SKM-1 (cell line): ENCODE results near the gene ARSB.
"Not testable (repeated sequence)": the region's sequence is repeated elsewhere in the genome, so short reads cannot be mapped to it uniquely, and the experiment has no call there.

ENCODE experiments used
- DNase-seq: peaks from one replicate; lab custom pipeline; 2025; ENCODE audit not compliant: unreplicated experiment; lab: John Stamatoyannopoulos, UW

The ARSB gene

DNA sequence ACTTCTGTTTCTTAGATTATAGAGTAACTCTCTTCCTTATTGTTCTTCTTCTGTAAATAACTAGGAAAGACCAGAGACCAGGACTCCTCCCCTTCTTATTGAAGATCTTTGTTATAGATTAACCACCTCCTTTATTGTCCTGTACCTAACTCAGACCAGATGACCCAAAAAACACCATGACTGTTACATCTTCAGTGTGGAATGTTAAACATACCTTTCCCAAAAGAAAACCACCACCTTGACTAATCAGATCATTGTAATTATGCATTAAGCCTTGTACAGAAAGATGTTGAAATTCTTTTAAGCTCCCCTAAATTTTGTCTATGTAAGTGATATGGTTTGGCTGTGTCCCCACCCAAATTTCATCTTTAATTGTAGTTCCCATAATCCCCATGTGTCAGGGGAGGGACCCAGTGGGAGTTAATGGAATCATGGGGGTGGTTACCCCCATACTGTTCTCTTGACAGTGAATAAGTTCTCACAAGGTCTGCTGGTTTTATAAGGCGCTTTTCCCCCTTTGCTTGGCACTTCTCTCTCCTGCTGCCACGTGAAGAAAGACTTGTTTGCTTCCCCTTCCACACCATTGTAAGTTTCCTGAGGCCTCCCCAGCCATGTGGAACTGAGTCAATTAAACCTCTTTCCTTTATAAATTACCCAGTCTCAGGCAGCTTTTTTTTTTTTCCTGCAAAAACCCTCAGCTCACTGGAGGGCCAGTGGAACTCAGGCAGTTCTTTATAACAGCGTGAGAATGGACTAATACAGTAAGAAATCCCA, 26.3 kb downstream of the ARSB start:
- no peak for DNase-seq

DNA sequence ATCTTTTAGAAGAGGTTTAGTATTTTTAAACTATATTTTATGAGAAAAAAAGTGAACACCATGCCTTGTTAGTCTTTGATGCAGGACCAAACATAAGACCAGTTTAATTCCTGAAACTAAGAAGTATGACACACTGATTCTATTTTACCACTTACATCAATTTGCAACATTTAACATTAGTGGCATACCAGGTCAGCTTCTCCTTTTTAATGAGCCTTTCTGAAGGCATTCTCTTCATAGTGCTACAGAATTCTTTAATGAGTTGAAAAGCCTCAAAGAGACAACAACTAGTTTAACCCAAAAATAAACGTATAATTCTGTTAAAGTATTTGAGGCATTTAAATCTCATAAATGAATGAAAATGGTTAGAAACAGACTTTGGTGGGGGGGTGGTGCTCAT, 28.2 kb downstream of the ARSB start:
- no peak for DNase-seq

DNA sequence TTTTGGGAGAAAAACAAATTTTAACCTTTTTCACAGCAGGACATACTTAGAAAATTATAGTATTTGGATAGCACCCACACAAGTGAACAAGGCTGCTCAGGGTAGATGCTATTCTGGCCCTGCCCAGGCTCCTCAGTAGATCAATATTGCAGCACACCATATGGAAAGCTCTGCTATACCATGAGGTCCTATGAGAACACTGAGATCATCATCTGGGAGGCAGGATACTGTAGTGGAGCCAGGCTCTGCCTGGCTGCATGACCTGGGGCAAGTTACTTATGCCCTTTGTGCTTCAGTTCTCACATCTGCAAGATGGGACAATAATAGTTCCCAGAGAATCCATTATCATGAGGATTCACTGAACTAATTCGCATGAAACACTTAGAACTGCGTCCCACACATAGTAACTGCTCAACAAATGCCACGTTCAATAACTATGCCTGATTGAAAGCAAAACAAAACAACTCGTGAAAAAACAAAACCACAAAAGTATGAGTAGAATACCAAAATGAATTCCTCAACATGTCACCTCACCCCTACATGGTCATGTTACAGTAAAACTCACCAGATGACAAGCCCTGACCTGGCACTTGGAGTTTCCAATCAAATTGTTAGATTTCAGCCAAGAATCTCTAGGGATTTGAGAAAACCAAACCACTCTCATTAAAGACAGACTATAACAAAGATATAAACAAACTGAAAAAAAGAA, 31.9 kb downstream of the ARSB start:
- DNase-seq, result no peak

DNA sequence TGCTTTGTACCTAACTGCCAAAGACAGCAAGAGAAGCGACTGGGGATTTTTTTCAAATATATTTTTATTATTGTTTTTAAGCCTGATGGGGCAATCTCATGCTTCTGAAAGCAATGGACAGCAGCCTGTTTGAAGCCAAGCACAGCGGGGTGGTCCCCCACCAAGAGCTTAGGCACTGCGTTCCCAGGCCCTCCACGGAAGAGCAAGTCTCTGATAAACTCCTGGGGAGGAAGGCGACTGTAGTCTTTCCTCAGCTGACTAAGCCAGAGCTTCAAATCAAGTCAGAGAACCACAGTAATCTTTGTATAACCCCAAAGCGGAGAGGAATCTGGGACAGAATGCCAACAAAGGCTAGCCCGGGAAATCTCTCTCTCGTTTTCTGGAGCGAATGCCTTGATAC, 54.4 kb downstream of the ARSB start:
- no peak for DNase-seq

DNA sequence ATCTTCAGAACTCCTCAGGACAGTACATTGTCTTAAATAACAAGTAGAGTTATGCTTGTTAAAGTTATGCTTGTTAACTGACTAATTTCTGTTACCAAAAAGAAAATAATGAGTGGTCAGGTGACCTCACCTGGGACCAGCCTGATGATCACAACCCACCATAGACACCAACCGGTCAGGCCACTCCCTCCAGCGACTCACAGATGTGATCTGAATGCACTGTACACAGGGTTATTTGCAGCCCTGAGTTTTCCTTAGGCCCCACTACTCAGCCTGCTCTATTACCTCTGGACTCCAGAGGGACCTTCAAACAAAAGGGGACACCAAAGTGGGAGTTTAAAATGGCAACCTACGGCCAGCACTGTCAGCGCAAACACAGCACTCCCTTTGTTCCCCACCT, 55.3 kb downstream of the ARSB start:
- no peak for DNase-seq

DNA sequence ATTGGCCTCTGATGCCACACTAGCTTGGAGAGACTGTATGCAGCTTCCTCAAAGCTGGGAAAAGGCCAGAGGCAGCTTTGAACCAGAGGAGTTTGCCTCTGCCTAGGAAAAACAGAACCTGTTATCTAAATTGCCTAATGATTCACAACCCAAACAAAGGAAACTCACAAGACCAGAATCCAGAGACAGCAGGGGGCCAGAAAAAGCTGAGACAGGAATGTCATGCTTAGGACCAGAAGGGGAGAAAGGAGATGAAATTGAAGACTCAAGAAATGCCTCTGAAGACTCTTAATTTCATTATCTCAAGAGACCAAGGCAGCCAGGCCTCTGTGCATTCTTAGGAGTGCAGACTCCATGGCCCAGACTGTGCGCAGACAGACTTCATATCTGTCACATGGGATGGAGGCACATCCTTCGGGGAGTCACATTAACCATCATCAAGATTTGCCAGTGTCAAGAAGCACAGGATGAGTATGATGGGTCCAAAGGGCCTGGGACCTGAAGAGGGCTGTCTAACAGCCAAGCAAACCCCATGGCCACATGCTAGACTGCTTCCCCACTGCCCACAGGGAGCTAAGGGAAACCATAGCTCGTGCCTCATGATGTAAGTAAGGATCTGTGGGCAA, 57.3 kb downstream of the ARSB start:
- DNase-seq, result no peak

DNA sequence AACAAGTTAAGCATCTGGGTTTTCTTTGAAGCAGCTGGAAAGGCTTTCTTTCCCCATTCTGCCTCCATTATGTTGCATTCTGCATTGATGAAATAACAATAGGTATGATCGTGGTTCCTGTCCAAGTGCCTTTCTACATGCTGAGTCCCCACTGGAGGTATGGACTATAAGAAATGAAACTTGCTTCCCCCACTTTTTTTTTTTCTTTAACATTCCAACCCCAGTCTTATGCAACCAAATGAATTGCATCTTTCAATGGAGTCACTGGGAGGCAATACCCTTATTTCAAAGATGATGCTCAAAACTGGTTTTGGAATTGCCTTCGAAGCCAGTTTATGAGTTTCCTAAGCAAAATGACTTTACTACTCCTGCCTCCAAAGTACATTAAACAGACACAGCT, 58.9 kb downstream of the ARSB start:
- no peak for DNase-seq

DNA sequence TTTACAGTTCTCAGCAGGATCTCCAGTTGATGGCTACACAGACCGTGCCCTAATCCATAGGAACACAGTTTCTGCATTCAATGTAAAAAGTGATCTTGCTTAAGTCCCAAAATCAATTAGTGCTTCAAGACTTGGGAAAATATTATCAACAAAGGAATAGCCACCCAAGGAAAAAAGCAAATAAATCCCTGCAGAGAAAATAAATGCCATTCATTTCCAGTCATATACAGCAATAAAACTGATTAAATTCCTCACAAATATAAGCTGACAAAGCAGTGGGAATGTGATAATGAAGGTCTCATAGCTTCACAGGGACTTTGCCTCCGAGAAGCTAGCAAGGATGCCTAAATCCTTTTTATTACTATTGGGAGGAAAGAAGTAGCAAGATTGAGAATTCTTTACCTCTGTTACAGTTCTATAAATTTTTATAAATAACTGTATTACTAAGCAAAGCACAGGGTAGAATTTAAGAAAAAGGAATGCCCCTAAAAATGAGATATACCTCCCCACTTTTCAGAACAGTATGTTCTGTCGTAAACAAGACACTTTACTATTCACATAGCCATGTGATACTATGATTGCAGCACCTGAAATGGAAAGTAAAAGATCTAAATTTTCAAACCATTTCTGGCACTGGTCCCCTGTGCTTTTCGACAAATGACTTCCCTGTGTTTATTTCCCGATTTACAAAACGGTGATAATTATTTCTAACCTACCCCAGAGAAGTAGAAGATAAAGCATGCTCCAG, 59.8 kb downstream of the ARSB start:
- no peak for DNase-seq

DNA sequence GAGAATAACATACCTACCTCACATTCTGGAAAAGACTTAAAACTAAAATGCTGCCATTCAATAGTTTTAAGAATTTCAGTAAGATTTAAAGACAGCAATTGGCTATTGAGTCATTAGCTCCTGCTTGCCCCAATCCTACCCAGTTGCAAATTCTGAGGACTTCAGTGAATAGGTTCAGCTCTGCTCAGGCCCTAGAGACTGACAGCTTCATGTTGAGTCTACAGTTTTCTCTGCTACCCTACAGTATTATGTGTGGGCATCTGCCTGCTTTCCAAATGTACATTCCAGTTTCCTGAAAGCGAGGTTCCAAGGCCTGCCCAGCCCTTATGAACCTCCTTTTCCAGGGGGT, 61.5 kb downstream of the ARSB start:
- no peak for DNase-seq

DNA sequence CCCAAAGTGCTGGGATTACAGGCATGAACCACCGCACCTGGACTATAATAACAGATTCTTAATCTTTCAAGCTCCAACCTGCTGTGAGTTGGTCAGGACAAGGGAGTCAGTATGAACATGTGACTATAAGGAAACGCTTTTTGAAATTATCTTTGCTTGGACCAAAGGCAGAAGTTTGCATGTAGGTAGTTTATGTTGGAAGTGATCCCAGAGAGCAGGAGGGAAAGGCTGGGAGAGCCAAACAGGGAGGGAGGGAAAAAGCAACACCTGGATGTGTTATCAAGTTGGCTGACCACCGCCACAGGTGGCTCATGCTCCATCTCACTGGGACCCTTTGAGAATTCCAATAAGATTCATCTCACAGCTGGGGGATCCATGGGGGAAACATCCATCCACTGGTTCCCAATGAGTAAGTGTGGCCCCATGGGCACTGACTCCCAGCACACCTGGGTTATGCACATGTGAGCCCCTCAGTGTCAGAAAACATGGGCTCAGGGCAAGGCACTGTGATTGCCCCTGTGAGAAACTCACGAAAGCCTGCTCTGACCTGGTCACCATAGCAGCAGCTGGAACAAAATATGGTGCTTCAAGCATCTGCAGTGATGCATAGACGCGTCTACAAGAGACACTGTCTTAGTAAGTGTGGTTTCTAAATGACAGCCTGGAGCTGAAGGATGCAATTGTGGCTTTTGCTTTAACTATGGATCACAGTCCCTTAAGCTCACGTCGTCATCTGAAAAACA, 62.1 kb downstream of the ARSB start:
- DNase-seq, result no peak

DNA sequence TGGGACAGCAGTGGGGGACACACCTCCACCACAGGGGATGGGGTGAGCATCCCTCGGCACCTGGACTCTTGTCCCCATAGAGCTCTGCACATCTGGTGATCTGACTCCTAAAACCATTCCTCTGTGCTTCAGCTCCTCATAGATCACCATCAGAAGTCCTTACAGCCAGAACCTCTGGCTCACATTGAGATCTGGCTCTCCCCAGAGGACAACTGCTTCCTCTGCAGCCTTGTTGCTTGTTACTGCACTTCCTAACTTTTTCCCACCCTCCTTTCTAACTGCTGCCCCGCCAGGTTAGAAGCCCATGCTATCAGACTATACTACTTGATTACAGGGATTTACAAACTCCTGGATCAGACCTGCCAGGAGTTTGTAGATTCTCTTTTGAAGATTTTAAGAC, 64.5 kb downstream of the ARSB start:
- no peak for DNase-seq

DNA sequence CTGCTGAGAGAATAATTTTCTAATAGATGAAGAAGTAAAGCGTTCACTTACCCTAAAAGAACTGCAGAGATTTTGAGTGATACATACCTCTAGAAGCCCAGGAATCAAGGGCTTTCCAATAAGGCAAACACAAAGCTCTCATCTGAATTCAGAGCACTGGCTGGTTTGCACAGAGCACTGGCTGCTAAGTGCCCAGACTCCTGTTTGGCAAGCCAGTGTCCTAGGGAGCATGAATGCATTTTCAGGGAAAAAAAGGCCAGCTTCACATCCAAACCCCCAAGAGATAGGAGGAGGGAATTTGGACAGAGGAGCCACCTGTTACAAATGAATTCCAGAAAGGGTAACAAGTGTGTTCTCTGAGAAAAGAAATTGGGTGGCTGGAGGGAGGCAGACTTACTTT, 65.3 kb downstream of the ARSB start:
- no peak for DNase-seq

DNA sequence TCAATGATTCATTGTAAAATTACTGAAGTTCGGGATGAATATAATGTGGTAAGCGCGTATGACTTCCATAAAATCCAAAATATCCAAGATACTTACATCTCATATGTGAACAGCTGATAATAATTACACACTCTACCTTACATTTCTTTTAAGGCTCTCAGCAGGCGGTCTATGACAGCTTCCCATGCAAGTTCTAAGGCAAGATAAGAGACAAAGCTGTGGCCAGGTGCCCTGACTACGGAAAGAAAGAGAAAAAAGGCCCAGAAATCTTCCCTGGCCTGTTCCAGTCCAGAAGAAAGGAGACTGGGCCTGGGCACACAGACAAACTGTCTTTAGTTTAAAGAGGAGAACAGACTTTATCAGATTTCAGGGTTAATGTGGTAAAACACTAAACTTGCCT, 69.1 kb downstream of the ARSB start:
- DNase-seq, result no peak

DNA sequence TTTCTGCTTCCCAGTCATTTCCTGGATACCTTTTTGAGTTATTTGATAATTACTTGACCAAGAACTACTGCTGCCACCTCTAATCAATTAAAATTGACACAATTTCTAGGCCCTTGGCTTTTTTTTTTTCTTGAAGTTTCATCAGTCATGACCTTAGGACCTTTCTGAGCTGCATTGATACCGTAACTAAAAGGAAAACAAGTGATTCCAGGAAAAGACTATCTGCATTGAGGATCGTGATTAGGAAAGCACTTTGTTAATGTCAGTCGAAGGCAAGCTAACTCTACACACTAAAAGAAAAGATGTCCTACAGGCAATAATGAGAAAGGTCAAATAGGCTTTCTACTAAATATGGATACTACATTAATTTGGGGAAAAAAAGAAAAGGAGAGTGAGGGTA, 69.9 kb downstream of the ARSB start:
- no peak for DNase-seq

DNA sequence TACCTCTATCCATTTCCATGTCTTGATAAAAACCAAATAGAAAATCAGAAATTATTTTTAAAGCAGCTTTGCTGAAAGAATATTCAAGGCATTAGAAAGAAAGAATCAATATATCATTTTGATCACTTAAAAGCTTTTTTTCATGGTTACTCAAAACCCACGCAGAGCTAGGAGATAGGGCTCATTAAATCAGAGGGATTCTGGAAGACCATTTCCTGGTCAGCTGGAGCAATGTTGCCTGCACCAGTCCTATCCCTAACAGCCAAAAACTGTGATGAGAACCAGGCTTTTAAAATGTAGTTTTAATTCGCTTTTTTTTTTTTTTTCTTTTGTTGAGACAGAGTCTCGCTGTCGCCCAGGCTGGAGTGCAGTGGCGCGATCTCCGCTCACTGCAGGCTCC, 72.3 kb downstream of the ARSB start:
- DNase-seq, result no peak

DNA sequence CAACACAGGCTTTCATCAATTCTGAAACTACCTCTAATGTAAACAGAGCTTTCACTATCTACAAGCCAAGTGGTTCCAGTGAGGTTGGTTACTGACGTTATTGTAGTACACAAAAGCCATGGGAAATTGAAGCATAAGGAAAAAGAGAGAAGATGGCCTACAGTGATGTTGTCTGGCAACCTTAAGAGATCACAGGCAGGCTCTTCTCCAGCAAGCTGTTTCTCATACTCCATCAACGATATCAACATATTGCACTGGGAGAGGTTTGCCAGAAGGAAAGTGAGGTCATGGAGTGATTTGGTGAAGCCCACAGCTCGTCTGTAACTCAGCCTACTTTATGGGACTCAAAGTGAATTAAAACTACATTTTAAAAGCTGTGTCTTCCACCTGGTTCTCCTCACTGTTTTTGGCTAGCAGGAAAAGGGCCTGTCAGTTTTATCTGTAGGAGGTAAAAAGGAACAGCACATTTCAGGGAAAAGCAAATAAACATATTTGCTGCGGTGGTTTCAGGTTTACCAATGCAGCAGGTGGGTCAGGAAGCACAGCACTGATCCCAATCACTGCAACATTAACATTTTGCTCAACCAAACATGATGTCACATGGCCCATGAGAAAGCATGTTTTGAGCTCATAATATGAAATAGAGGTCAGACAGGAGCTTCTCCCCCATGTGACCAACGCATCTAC, 72.9 kb downstream of the ARSB start:
- DNase-seq, result no peak

DNA sequence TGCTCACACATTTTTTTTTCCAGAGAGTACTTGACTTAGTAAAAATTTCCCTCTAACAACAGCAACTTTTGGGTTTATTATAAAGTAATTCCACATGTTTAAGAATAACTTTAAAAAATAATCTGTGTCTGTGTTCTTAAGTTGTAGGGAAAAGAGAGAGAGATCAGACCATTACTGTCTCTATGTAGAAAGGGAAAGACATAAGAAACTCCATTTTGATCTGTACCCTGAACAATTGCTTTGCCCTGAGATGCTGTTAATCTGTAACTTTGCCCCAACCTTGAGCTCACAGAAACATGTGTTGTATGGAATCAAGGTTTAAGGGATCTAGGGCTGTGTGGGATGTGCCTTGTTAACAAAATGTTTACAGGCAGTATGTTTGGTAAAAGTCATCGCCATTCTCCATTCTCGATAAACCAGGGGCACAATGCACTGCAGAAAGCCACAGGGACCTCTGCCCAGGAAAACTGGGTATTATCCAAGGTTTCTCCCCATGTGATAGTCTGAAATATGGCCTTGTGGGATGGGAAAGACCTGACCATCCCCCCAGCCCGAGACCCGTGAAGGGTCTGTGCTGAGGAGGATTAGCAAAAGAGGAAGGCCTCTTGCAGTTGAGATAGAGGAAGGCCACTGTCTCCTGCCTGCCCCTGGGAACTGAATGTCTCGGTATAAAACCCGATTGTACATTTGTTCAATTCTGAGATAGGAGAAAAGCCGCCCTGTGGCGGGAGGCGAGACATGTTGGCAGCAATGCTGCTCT, 75.7 kb downstream of the ARSB start:
- not testable (repeated sequence) for DNase-seq

DNA sequence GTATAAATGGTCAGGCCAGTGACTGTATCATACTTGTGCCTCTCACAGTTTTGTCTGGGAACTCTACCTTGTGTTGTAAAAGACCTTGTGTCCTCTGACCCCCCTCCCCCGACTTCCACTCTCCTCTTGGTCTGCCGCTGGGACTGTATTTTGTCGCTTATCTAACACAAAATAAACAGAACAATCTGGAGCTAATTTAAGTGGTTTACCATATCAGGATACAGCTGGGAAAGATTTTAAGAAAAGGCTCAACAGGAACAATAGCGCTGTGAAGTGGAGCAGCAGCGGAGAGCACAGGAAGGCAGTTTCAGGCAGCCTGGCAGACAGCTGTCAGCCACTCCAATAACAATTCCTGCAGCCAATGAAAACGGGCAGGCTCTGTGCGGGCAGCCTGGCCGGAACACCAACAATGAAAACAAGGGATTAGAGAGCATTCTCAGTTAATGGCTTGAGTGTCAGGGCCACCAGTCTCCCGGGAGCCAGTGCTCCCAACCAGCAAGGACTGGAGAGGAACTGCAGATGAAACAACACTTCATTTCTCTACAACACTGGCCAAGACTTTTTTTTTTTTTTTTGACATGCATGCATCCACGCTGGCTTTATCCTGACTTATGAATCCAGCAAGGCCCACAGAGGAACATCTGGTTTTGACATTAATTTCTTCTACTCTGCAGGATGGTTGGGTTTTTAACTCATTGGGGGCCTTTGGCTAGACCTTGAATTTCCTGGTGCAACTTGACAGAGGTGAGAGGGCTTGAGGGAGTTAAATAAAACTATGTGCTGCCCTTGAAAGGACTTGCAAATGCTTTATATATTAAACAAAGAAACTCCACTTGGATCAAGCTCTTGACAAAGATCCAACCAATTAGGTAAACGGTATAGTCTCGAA, 76.7 kb downstream of the ARSB start:
- DNase-seq, result no peak
